ENCODE data around the gene EYS.
"Not testable (repeated sequence)": the region's sequence is repeated elsewhere in the genome, so short reads cannot be mapped to it uniquely, and the experiment has no call there.

EYS gene

DNA sequence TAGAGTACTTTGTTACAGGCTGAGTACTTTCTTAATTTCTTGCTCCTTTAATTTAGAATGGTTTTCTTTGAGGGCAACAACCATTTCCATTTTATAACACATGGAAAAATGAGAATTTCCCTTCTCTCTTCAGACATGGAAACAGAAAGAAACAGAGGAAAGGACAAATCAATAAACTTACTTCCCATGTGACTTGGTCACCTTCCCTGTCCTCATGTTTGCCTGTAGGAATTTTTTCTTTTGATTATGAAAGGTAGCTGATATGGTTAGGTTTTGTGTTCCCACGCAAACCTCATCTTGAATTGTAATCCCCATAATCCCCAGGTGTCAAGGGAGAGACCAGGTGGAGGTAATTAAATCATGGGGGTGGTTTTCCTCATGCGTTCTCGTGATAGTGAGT lies 1901.7 kb downstream of the EYS start:
- in situ Hi-C loops (cut with HindIII; ENCODE audit: low sequenced_read_pairs) = no loop called here
- no peak for DNase-seq (ENCODE audit: low read depth, low spot score)
- no peak overlapping the region for H3K4me3 ChIP-seq (ENCODE audit: low read depth, low read length)
- TF ChIP-seq, protein P1, sequence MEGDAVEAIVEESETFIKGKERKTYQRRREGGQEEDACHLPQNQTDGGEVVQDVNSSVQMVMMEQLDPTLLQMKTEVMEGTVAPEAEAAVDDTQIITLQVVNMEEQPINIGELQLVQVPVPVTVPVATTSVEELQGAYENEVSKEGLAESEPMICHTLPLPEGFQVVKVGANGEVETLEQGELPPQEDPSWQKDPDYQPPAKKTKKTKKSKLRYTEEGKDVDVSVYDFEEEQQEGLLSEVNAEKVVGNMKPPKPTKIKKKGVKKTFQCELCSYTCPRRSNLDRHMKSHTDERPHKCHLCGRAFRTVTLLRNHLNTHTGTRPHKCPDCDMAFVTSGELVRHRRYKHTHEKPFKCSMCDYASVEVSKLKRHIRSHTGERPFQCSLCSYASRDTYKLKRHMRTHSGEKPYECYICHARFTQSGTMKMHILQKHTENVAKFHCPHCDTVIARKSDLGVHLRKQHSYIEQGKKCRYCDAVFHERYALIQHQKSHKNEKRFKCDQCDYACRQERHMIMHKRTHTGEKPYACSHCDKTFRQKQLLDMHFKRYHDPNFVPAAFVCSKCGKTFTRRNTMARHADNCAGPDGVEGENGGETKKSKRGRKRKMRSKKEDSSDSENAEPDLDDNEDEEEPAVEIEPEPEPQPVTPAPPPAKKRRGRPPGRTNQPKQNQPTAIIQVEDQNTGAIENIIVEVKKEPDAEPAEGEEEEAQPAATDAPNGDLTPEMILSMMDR (IDR thresholded peaks at IDR 0.05; ENCODE audit: low read depth, low read length) = no peak

- no peak overlapping the region for H3K4me3 ChIP-seq (ENCODE audit: low read depth, low read length)
Measured at GRCh38 chr6:63804381-63804956, 1902.6 kb downstream of the EYS start.

DNA sequence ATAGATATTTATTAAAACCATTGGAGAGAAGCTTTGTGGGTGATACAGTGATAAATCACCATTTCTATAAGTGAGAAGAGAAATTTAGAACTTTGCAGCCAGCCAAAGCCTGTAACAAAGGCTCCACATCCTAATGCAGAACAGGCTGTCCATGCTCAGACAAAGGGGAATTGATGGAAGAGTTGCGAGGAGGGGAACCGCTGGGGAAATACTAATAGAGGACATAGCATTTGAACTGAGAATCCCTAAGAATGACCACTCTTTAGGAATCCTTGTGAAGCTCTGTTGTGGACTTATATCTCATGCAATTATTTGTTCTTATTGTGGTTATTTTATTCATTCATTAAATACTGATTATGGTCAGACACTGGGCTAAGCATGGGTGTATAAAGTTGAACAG lies 1903.7 kb downstream of the EYS start:
- H3K4me3 ChIP-seq (ENCODE audit: low read depth, low read length) = no peak overlapping the region
- in situ Hi-C loops (cut with HindIII; ENCODE audit: low sequenced_read_pairs) = no loop called here
- TF ChIP-seq, protein P1 (IDR thresholded peaks at IDR 0.05; ENCODE audit: low read depth, low read length) = no peak
- no peak for DNase-seq (ENCODE audit: low read depth, low spot score)

More at GRCh38 chr6:63804381-63804956, 1902.6 kb downstream of the EYS start:
- in situ Hi-C loops (cut with HindIII; ENCODE audit: low sequenced_read_pairs) = no loop called here
- DNase-seq (ENCODE audit: low read depth, low spot score) = peak; percentile 85
- TF ChIP-seq, protein P1 (IDR thresholded peaks at IDR 0.05; ENCODE audit: low read depth, low read length) = no peak

- TF ChIP-seq, protein P1 (IDR thresholded peaks at IDR 0.05; ENCODE audit: low read depth, low read length) = peak; percentile 69
- in situ Hi-C loops (cut with HindIII; ENCODE audit: low sequenced_read_pairs) = no loop called here
- no peak overlapping the region for H3K4me3 ChIP-seq (ENCODE audit: low read depth, low read length)
- DNase-seq (ENCODE audit: low read depth, low spot score) = peak; percentile 49
Measured at GRCh38 chr6:63802606-63803206, 1904.3 kb downstream of the EYS start.

DNA sequence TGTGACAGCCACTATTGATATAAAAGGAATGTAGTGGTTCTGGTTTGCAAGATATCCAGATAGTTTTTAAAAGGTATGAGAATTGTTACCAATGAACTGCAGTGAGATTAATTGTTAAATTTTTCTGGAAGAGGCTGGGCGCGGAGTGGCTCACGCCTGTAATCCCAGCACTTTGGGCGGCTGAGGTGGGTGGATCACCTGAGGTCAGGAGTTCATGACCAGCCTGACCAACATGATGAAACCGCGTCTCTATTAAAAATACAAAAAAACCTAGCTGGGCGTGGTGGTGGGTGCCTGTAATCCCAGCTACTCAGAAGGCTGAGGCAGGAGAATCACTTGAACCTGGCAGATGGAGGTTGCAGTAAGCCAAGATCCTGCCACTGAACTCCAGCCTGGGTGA lies 1906.6 kb downstream of the EYS start:
- in situ Hi-C loops (cut with HindIII; ENCODE audit: low sequenced_read_pairs); DNase-seq (ENCODE audit: low read depth, low spot score); H3K4me3 ChIP-seq (ENCODE audit: low read depth, low read length): not testable (repeated sequence)

DNA sequence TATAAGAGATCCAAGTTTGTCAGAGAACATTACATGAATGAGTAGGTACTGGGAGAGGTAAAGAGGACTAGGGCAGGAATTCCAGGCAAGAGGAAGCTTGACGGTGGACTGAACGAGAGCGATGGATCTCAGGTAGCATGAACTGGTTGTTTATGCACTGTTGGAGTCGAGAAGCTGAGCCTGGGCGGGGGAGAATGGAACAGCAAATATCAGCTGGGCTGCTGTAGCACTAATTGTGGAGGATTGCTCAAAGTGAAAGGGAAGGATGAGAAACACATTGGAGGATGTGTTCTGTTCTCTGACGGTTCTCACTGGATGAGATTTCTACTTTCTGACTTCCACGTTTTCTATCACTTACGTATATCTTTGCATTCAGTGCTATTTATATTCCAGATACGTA lies 1907.2 kb downstream of the EYS start:
- DNase-seq (ENCODE audit: low read depth, low spot score) = no peak
- in situ Hi-C loops (cut with HindIII; ENCODE audit: low sequenced_read_pairs) = no loop called here
- TF ChIP-seq, protein P1 (IDR thresholded peaks at IDR 0.05; ENCODE audit: low read depth, low read length) = no peak
- no peak overlapping the region for H3K4me3 ChIP-seq (ENCODE audit: low read depth, low read length)

- TF ChIP-seq, protein P1 (IDR thresholded peaks at IDR 0.05; ENCODE audit: low read depth, low read length) = no peak
- no peak for DNase-seq (ENCODE audit: low read depth, low spot score)
- in situ Hi-C loops (cut with HindIII; ENCODE audit: low sequenced_read_pairs) = no loop called here
- no peak overlapping the region for H3K4me3 ChIP-seq (ENCODE audit: low read depth, low read length)
Measured at GRCh38 chr6:63799313-63799712, 1907.7 kb downstream of the EYS start.
